Measurements from ENCODE around the gene PHTF2.

GRCh38 chr7:77826300-77826699 is 27.7 kb downstream of the PHTF2 start:
- TF ChIP-seq EP300 (IDR thresholded peaks at IDR 0.05; ENCODE audit: borderline replicate concordance in 1 of 2, control insufficient read depth in 1 of 2, low read depth in 2 of 2, low read length in 2 of 2) (no peak), CHD4 (IDR thresholded peaks at IDR 0.05) (no peak), EGR1 (IDR thresholded peaks at IDR 0.05; ENCODE audit: borderline replicate concordance in 1 of 2, low read depth in 2 of 2, low read length in 2 of 2) (no peak), NRF1 (conservative IDR thresholded peaks at IDR 0.05; ENCODE audit: low read depth, low read length) (no peak), POLR2AphosphoS5 (IDR thresholded peaks at IDR 0.05; ENCODE audit: low read length) (no peak), NR2C2 (IDR thresholded peaks at IDR 0.05; ENCODE audit: borderline replicate concordance, control insufficient read depth, insufficient read length, low read depth) (no peak), CEBPB (IDR thresholded peaks at IDR 0.05; ENCODE audit: borderline replicate concordance in 1 of 2, low read depth in 2 of 2, low read length in 2 of 2) (no peak)
- TF ChIP-seq, protein P1, sequence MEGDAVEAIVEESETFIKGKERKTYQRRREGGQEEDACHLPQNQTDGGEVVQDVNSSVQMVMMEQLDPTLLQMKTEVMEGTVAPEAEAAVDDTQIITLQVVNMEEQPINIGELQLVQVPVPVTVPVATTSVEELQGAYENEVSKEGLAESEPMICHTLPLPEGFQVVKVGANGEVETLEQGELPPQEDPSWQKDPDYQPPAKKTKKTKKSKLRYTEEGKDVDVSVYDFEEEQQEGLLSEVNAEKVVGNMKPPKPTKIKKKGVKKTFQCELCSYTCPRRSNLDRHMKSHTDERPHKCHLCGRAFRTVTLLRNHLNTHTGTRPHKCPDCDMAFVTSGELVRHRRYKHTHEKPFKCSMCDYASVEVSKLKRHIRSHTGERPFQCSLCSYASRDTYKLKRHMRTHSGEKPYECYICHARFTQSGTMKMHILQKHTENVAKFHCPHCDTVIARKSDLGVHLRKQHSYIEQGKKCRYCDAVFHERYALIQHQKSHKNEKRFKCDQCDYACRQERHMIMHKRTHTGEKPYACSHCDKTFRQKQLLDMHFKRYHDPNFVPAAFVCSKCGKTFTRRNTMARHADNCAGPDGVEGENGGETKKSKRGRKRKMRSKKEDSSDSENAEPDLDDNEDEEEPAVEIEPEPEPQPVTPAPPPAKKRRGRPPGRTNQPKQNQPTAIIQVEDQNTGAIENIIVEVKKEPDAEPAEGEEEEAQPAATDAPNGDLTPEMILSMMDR (IDR thresholded peaks at IDR 0.05 in 2 of 3, conservative IDR thresholded peaks at IDR 0.05 in 1 of 3; ENCODE audit: control insufficient read depth in 2 of 3, extremely low read depth in 1 of 3, insufficient read depth in 1 of 3, low read depth in 3 of 3, low read length in 3 of 3) = no peak
